Thyroid gland (tissue), 4 donors: Measurements from ENCODE around the gene TXNDC15.

ENCODE experiments used
- CTCF ChIP-seq, 6 experiments: fragments of 200-600 bp in 3 of 6; fragments of 450-650 bp in 3 of 6; sonication (generic) in 3 of 6; IDR thresholded peaks; one replicate each; pipeline ENCODE4 v1.5.1; 2016 to 2019; ENCODE audit warnings: antibody characterized with exemption in 6 of 6, mild to moderate bottlenecking in 2 of 6, inconsistent platforms in 1 of 6, moderate library complexity in 1 of 6
- POLR2A ChIP-seq, 2 donors: fragments of 450-650 bp; IDR thresholded peaks; one replicate each; pipeline ENCODE4 v1.6.1; 2017; ENCODE audit warnings: antibody characterized with exemption in 2 of 2, mild to moderate bottlenecking in 2 of 2, moderate library complexity in 1 of 2

GRCh38 chr5:134944630-134945029 is 70.5 kb downstream of the TXNDC15 start:
- TF ChIP-seq POLR2A (IDR thresholded peaks at IDR 0.05) (no peak), CTCF (IDR thresholded peaks at IDR 0.05) (no peak)
